Adrenal gland (tissue), 5 donors: ENCODE data around the gene DCLK2.

Experiments
- POLR2A ChIP-seq, 2 donors: fragments of 450-650 bp; IDR thresholded peaks; one replicate each; pipeline ENCODE4 v1.6.1; 2017; ENCODE audit warnings: antibody characterized with exemption in 2 of 2, mild to moderate bottlenecking in 2 of 2, moderate library complexity in 1 of 2
- TF ChIP-seq, protein P1 (sequence below), 6 experiments: fragments of 450-650 bp in 4 of 6; fragments of 200-600 bp in 2 of 6; sonication (generic) in 1 of 6; IDR thresholded peaks; 1 replicate in 5 of 6; 2 replicates in 1 of 6; pipeline versions ENCODE4 v1.5.1 to v1.8.0; 2016 to 2021; ENCODE audit warnings: antibody characterized with exemption in 6 of 6, mild to moderate bottlenecking in 2 of 6, moderate library complexity in 1 of 6
- donor health status: DM: no; HTN: no; CAD: no.

DNA sequence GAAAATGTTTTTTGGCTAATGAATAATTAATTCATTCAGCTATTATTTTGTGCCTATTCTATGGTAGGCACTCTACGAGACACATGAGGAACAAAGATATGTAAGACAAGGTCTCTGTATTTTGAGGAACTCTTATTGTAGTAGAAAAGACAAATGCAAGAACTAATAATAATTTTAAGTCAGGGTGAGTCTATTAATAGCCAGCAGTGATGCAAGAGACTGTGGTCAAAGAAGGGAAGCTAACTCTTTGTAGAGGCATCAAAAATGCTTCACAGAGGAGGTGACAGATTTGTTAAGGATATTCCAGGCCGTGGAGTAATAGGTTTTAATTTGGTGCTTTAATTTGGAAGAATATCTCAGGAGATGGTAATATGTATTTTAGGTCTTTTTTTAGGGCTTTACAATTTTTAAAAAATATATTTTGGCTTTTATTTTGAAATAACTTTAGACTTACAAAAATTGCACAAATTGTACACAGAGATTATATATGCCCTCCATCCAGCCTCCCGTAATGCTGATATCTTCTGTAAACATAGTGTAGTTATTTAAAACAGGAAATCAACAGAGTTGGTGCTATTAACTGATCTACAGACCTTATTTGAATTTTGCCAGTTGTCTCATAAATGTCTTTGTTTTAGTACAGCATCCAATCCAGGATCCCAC lies 48.1 kb downstream of the DCLK2 start:
- TF ChIP-seq POLR2A (IDR thresholded peaks at IDR 0.05), result no peak
- TF ChIP-seq, protein P1, sequence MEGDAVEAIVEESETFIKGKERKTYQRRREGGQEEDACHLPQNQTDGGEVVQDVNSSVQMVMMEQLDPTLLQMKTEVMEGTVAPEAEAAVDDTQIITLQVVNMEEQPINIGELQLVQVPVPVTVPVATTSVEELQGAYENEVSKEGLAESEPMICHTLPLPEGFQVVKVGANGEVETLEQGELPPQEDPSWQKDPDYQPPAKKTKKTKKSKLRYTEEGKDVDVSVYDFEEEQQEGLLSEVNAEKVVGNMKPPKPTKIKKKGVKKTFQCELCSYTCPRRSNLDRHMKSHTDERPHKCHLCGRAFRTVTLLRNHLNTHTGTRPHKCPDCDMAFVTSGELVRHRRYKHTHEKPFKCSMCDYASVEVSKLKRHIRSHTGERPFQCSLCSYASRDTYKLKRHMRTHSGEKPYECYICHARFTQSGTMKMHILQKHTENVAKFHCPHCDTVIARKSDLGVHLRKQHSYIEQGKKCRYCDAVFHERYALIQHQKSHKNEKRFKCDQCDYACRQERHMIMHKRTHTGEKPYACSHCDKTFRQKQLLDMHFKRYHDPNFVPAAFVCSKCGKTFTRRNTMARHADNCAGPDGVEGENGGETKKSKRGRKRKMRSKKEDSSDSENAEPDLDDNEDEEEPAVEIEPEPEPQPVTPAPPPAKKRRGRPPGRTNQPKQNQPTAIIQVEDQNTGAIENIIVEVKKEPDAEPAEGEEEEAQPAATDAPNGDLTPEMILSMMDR (IDR thresholded peaks at IDR 0.05), result no peak
